ENCODE data around the gene SORL1.

GRCh38 chr11:121500717-121501116 is 48.6 kb downstream of the SORL1 start:
- TF ChIP-seq CTCF (IDR thresholded peaks at IDR 0.05; ENCODE audit: low read length), result no peak
- TF ChIP-seq EZH2 (IDR thresholded peaks at IDR 0.05; ENCODE audit: borderline replicate concordance, low read length), result no peak
